Suprapubic skin (tissue), 4 donors: ENCODE results near the gene ATP23. TPM values are rescaled to one million over a fixed set of nuclear protein-coding genes. Genes with fewer than 3 reads are reported as not detected.

ENCODE experiments used
- DNase-seq, 2 donors: peaks; one replicate each; pipeline ENCODE4 v3.0.0-alpha.2; 2019; ENCODE audit warnings: low spot score in 2 of 2
- H3K27ac ChIP-seq: fragments of 200-600 bp; sonication (generic); one replicate; pipeline ENCODE4 v1.5.1; 2019
- H3K27me3 ChIP-seq: fragments of 200-600 bp; sonication (generic); one replicate; pipeline ENCODE4 v1.5.1; 2019
- H3K36me3 ChIP-seq: fragments of 200-600 bp; sonication (generic); one replicate; pipeline ENCODE4 v1.5.1; 2019
- H3K4me1 ChIP-seq: fragments of 200-600 bp; sonication (generic); one replicate; pipeline ENCODE4 v1.5.1; 2019
- H3K4me3 ChIP-seq: fragments of 200-600 bp; sonication (generic); one replicate; pipeline ENCODE4 v1.5.1; 2019; ENCODE audit warnings: mild to moderate bottlenecking
- H3K9me3 ChIP-seq: fragments of 200-600 bp; sonication (generic); one replicate; pipeline ENCODE4 v1.5.1; 2019
- CTCF ChIP-seq, 2 donors: fragments of 200-600 bp in 1 of 2; fragments of 450-650 bp in 1 of 2; sonication (generic) in 1 of 2; IDR thresholded peaks; one replicate each; pipeline ENCODE4 v1.5.1; 2016 to 2019; ENCODE audit warnings: antibody characterized with exemption in 2 of 2, mild to moderate bottlenecking in 1 of 2, moderate library complexity in 1 of 2
- EP300 ChIP-seq: sonication (generic); formaldehyde crosslinking; IDR thresholded peaks from one replicate; pipeline ENCODE4 v1.6.1; 2017; ENCODE audit warnings: antibody characterized with exemption
- POLR2A ChIP-seq, 2 donors: fragments of 450-650 bp; IDR thresholded peaks; one replicate each; pipeline ENCODE4 v1.6.1; 2017; ENCODE audit warnings: antibody characterized with exemption in 2 of 2, mild to moderate bottlenecking in 2 of 2, moderate library complexity in 2 of 2
- POLR2AphosphoS5 ChIP-seq, 3 donors: sonication (generic); formaldehyde crosslinking; IDR thresholded peaks; one replicate each; pipeline ENCODE4 v1.6.1; 2017; ENCODE audit warnings: antibody characterized with exemption in 3 of 3
- WGBS: methylation state at CpG from one replicate; pipeline ENCODE4 v1.1.5; 2018; 5-methylcytosine and 5-hydroxymethylcytosine counted together
- total RNA-seq, 4 donors: library from RNA; depleted of rRNA; stranded (reverse); fragments of >200 nt; gene quantifications; one replicate each; pipeline ENCODE4 v1.1.0, GENCODE V29; 2016

The ATP23 gene
- total RNA-seq, 4 donors from 2014 or later = 4.4 to 12.0 (median 7.5) TPM

GRCh38 chr12:57935839-57936512, 5.4 kb upstream of the ATP23 start:
- 6% methylated on average over 18 of the region's 29 CpGs for WGBS
- peaks cover 18% of the 10 kb centered on the region for H3K4me1 ChIP-seq

DNA sequence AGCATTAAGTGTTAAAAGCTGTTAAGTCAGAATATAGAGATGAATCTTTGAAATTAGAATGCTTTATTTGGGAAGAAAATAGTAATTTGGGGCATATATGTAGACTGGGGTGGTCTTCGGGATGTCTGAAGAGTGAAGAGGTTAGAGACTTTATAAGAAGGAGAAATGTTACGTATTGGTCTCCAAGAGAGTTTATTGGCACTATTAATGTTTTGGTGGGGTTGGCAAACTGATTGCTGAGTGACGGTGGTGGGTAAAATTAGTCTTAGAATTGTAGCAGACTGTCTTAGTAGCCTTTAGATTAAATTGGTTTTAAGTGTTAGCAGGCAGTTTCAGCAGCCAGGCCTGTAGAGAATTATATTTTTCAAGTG, 4.9 kb upstream of the ATP23 start:
- no peak overlapping the region for H3K27ac ChIP-seq
- DNase-seq = no peak
- WGBS = 57% methylated on average over 3 of the region's 3 CpGs
- H3K27me3 ChIP-seq = no peaks in the 10 kb centered on the region
- peaks cover 3% of the 10 kb centered on the region for H3K36me3 ChIP-seq
- no peaks in the 10 kb centered on the region for H3K9me3 ChIP-seq
- no peak for TF ChIP-seq EP300
- no peak for TF ChIP-seq CTCF (IDR thresholded peaks at IDR 0.05)
- TF ChIP-seq POLR2AphosphoS5 (IDR thresholded peaks at IDR 0.05) = no peak
- TF ChIP-seq POLR2A (IDR thresholded peaks at IDR 0.05) = no peak
- H3K4me1 ChIP-seq = peaks cover 18% of the 10 kb centered on the region
- peak overlapping the region; percentile 65 for H3K4me3 ChIP-seq

More at GRCh38 chr12:57935839-57936512, 5.4 kb upstream of the ATP23 start:
- H3K4me3 ChIP-seq = peak overlapping the region; percentile 65
- no peak for TF ChIP-seq CTCF (IDR thresholded peaks at IDR 0.05)
- TF ChIP-seq POLR2AphosphoS5 (IDR thresholded peaks at IDR 0.05) = peak; percentile 53 to 77 (median 60)
- TF ChIP-seq EP300 = peak; percentile 6
- TF ChIP-seq POLR2A (IDR thresholded peaks at IDR 0.05) = peak in 1 of 2 donors; percentile 39
- peaks cover 3% of the 10 kb centered on the region for H3K36me3 ChIP-seq
- peak; percentile 94 to 95 for DNase-seq
- peak overlapping the region; percentile 57 for H3K27ac ChIP-seq
- no peaks in the 10 kb centered on the region for H3K9me3 ChIP-seq
- H3K27me3 ChIP-seq = no peaks in the 10 kb centered on the region

- Histone ChIP-seq H3K27me3 (no peaks in the 10 kb centered on the region), H3K4me3 (no peak overlapping the region), H3K36me3 (no peaks in the 10 kb centered on the region), H3K4me1 (peaks cover 32% of the 10 kb centered on the region), H3K9me3 (no peaks in the 10 kb centered on the region), H3K27ac (no peak overlapping the region)
- WGBS = 85% methylated on average over 3 of the region's 3 CpGs
- no peak for DNase-seq
- TF ChIP-seq POLR2A (IDR thresholded peaks at IDR 0.05) = no peak
- no peak for TF ChIP-seq EP300
- TF ChIP-seq CTCF (IDR thresholded peaks at IDR 0.05) = no peak
- no peak for TF ChIP-seq POLR2AphosphoS5 (IDR thresholded peaks at IDR 0.05)
Observed at GRCh38 chr12:57939291-57939690, 2.1 kb upstream of the ATP23 start.

GRCh38 chr12:57940052-57940914, 1.1 kb upstream of the ATP23 start:
- TF ChIP-seq EP300 = no peak
- no peak for TF ChIP-seq CTCF (IDR thresholded peaks at IDR 0.05)
- TF ChIP-seq POLR2A (IDR thresholded peaks at IDR 0.05) = no peak
- TF ChIP-seq POLR2AphosphoS5 (IDR thresholded peaks at IDR 0.05) = no peak
- Histone ChIP-seq H3K9me3 (no peaks in the 10 kb centered on the region), H3K36me3 (no peaks in the 10 kb centered on the region), H3K27me3 (no peaks in the 10 kb centered on the region), H3K4me1 (peaks cover 32% of the 10 kb centered on the region), H3K4me3 (peak overlapping the region; percentile 69), H3K27ac (peak overlapping the region; percentile 84)
- no peak for DNase-seq
- WGBS = 66% methylated on average over 2 of the region's 2 CpGs

DNA sequence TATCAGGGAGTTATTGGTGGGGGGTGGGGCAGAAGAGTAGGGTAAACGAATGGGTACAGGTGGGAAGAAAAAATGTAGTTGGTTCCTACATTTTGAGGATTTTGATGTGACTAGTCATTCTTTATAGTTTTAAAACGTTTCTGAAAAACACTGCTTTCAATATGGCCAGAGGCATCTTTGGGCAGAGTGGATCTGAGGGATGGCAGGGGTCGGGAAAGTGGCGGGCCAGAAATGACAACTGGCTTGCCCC, 527 bp upstream of the ATP23 start:
- H3K9me3 ChIP-seq = no peaks in the 10 kb centered on the region
- 8% methylated on average over 4 of the region's 4 CpGs for WGBS
- H3K27me3 ChIP-seq = no peaks in the 10 kb centered on the region
- no peaks in the 10 kb centered on the region for H3K36me3 ChIP-seq
- TF ChIP-seq POLR2AphosphoS5 (IDR thresholded peaks at IDR 0.05) (no peak), EP300 (no peak), CTCF (IDR thresholded peaks at IDR 0.05) (no peak), POLR2A (IDR thresholded peaks at IDR 0.05) (no peak)
- H3K4me1 ChIP-seq = peaks cover 27% of the 10 kb centered on the region
- peak overlapping the region; percentile 84 for H3K27ac ChIP-seq
- peak overlapping the region; percentile 69 for H3K4me3 ChIP-seq
- no peak for DNase-seq
